HG02571 (cell line): ENCODE results near the gene CD37.
"Not testable (repeated sequence)": the region's sequence is repeated elsewhere in the genome, so short reads cannot be mapped to it uniquely, and the experiment has no call there.

Experiments used
- ATAC-seq: cut with Tn5 transposase; IDR thresholded peaks from one replicate; pipeline ENCODE4 v1.9.1; 2021; ENCODE audit warnings: mild to moderate bottlenecking, moderate library complexity; ENCODE audit not compliant: unreplicated experiment

Gene CD37

GRCh38 chr19:49335071-49335783, at the start of gene CD37:
Gene CD37, plus strand, starts transcription at chr19:49335406. Its CDS starts 135 bp downstream, at chr19:49335541.
- ATAC-seq: peak; percentile 32

- no peak for ATAC-seq
Observed at GRCh38 chr19:49287141-49287770, 48.0 kb upstream of the CD37 start.

GRCh38 chr19:49288205-49288604, 47.0 kb upstream of the CD37 start:
- ATAC-seq: not testable (repeated sequence)

GRCh38 chr19:49289286-49289685, 45.9 kb upstream of the CD37 start:
- not testable (repeated sequence) for ATAC-seq

- ATAC-seq: no peak
Observed at GRCh38 chr19:49290517-49290916, 44.7 kb upstream of the CD37 start.

- ATAC-seq: no peak
Observed at GRCh38 chr19:49294401-49294800, 40.8 kb upstream of the CD37 start.

GRCh38 chr19:49295208-49295880, 39.9 kb upstream of the CD37 start:
- no peak for ATAC-seq

GRCh38 chr19:49297403-49297802, 37.8 kb upstream of the CD37 start:
- ATAC-seq: no peak

- not testable (repeated sequence) for ATAC-seq
Observed at GRCh38 chr19:49298653-49299052, 36.6 kb upstream of the CD37 start.

- no peak for ATAC-seq
Observed at GRCh38 chr19:49301165-49301865, 33.9 kb upstream of the CD37 start.

GRCh38 chr19:49301866-49302252, 33.3 kb upstream of the CD37 start:
- ATAC-seq: no peak

GRCh38 chr19:49306734-49307133, 28.5 kb upstream of the CD37 start:
- ATAC-seq: not testable (repeated sequence)

- no peak for ATAC-seq
Observed at GRCh38 chr19:49309087-49309486, 26.1 kb upstream of the CD37 start.

GRCh38 chr19:49315111-49315510, 20.1 kb upstream of the CD37 start:
- ATAC-seq: no peak

- ATAC-seq: no peak
Observed at GRCh38 chr19:49316284-49316683, 18.9 kb upstream of the CD37 start.

- no peak for ATAC-seq
Observed at GRCh38 chr19:49318296-49318695, 16.9 kb upstream of the CD37 start.

GRCh38 chr19:49324801-49325576, 10.2 kb upstream of the CD37 start, which contains the start of gene SLC6A16:
Gene SLC6A16, minus strand, starts transcription at chr19:49325191. Its CDS starts 13,844 bp downstream, at chr19:49311347.
- no peak for ATAC-seq

GRCh38 chr19:49325756-49326155, 9.4 kb upstream of the CD37 start:
- ATAC-seq: not testable (repeated sequence)

- ATAC-seq: no peak
Observed at GRCh38 chr19:49326165-49326704, 9.0 kb upstream of the CD37 start.

GRCh38 chr19:49327878-49328544, 7.2 kb upstream of the CD37 start:
- no peak for ATAC-seq
